Neural cell (in vitro differentiated cells): ENCODE measurements around the gene RAB27A. TPM values are rescaled to one million over a fixed set of nuclear protein-coding genes. Genes with fewer than 3 reads are reported as not detected.
"Not testable (repeated sequence)": the region's sequence is repeated elsewhere in the genome, so short reads cannot be mapped to it uniquely, and the experiment has no call there.

ENCODE experiments used
- H2AFZ ChIP-seq: fragments of 200-600, 300-800 bp; sonication (generic), shearing (Covaris generic); 2 replicates; pipeline ENCODE4 v1.6.0; 2014; ENCODE audit warnings: low read depth, mild to moderate bottlenecking, antibody characterized with exemption, low read length, moderate library complexity
- H3F3A ChIP-seq: fragments of 200-600 bp; shearing (Covaris generic); 2 replicates; pipeline ENCODE4 v1.6.1; 2016; ENCODE audit warnings: mild to moderate bottlenecking, moderate library complexity, mixed read lengths, antibody characterized with exemption, low read length; ENCODE audit not compliant: insufficient read depth, poor library complexity, severe bottlenecking
- H3K27ac ChIP-seq: fragments of 200-600, 300-800 bp; sonication (generic), shearing (Covaris generic); 2 replicates; pipeline ENCODE4 v1.5.1; 2014; ENCODE audit warnings: mild to moderate bottlenecking, low read length, moderate library complexity
- H3K27me3 ChIP-seq: fragments of 300-800, 200-600 bp; sonication (generic), shearing (Covaris generic); 2 replicates; pipeline ENCODE4 v1.6.0; 2014; ENCODE audit warnings: mild to moderate bottlenecking, low read depth, low read length, moderate library complexity; ENCODE audit not compliant: insufficient read depth
- H3K36me3 ChIP-seq: fragments of 300-800, 200-600 bp; sonication (generic), shearing (Covaris generic); 2 replicates; pipeline ENCODE4 v1.5.1; 2014; ENCODE audit warnings: mild to moderate bottlenecking, antibody characterized with exemption, low read length, moderate library complexity; ENCODE audit not compliant: insufficient read depth
- H3K4me2 ChIP-seq: fragments of 300-800, 200-600 bp; sonication (generic), shearing (Covaris generic); 2 replicates; pipeline ENCODE4 v1.6.0; 2014; ENCODE audit warnings: mild to moderate bottlenecking, low read length
- H3K4me3 ChIP-seq: fragments of 300-800, 200-600 bp; sonication (generic), shearing (Covaris generic); 2 replicates; pipeline ENCODE4 v1.5.1; 2014; ENCODE audit warnings: mild to moderate bottlenecking, low read length, moderate library complexity
- H3K79me2 ChIP-seq: fragments of 200-600 bp; shearing (Covaris generic); replicated peaks from 2 replicates; pipeline ENCODE4 v1.6.0; 2014; ENCODE audit warnings: mild to moderate bottlenecking, low read length, moderate library complexity; ENCODE audit not compliant: insufficient read depth
- H3K9ac ChIP-seq: fragments of 300-800, 200-600 bp; sonication (generic), shearing (Covaris generic); 2 replicates; pipeline ENCODE4 v1.6.1; 2016; ENCODE audit warnings: mild to moderate bottlenecking, low read length, mixed read lengths
- H3K9me2 ChIP-seq: fragments of 200-600 bp; shearing (Covaris generic); 2 replicates; pipeline ENCODE4 v1.6.1; 2016; ENCODE audit warnings: mild to moderate bottlenecking, low read length, mixed read lengths; ENCODE audit not compliant: insufficient read depth
- H3K9me3 ChIP-seq: fragments of 200-600, 300-800 bp; sonication (generic), shearing (Covaris generic); 2 replicates; pipeline ENCODE4 v1.6.1; 2016; ENCODE audit warnings: mild to moderate bottlenecking, mixed run types, low read length, moderate library complexity, mixed read lengths
- H4K20me1 ChIP-seq: fragments of 200-600 bp; shearing (Covaris generic); 2 replicates; pipeline ENCODE4 v1.6.1; 2016; ENCODE audit warnings: mild to moderate bottlenecking, mixed run types; ENCODE audit not compliant: insufficient read depth
- EP300 ChIP-seq: fragments of 450-650 bp; conservative IDR thresholded peaks from 2 replicates; pipeline ENCODE4 v1.6.1; 2014; ENCODE audit warnings: antibody characterized with exemption, mild to moderate bottlenecking, moderate library complexity; ENCODE audit not compliant: poor library complexity, severe bottlenecking
- EZH2 ChIP-seq: fragments of 200-600, 300-800 bp; shearing (Covaris generic), sonication (generic); IDR thresholded peaks from 2 replicates; pipeline ENCODE4 v1.6.1; 2014; ENCODE audit warnings: antibody characterized with exemption, low read length, borderline replicate concordance, mild to moderate bottlenecking; ENCODE audit not compliant: insufficient read depth, poor library complexity, severe bottlenecking
- MXI1 ChIP-seq: fragments of 450-650 bp; conservative IDR thresholded peaks from 2 replicates; pipeline ENCODE4 v1.6.1; 2014; ENCODE audit warnings: antibody characterized with exemption, mild to moderate bottlenecking; ENCODE audit not compliant: poor library complexity, severe bottlenecking
- POLR2AphosphoS5 ChIP-seq: IDR thresholded peaks from 2 replicates; pipeline ENCODE4 v1.6.1; 2012
- RAD21 ChIP-seq: fragments of 450-650 bp; conservative IDR thresholded peaks from 2 replicates; pipeline ENCODE4 v1.6.1; 2014; ENCODE audit warnings: antibody characterized with exemption, mild to moderate bottlenecking, moderate library complexity
- SMC3 ChIP-seq: fragments of 450-650 bp; conservative IDR thresholded peaks from 2 replicates; pipeline ENCODE4 v1.6.1; 2014; ENCODE audit warnings: antibody characterized with exemption, mild to moderate bottlenecking, moderate library complexity; ENCODE audit not compliant: poor library complexity
- TAF1 ChIP-seq: IDR thresholded peaks from 2 replicates; pipeline ENCODE4 v1.6.1; 2012; ENCODE audit warnings: low read depth
- polyA plus RNA-seq: library from polyadenylated mRNA; depleted of rRNA; stranded (reverse); fragments of >200 nt; gene quantifications from 2 replicates; pipeline ENCODE4 v1.2.3, GENCODE V29; 2014
- TF ChIP-seq, protein P1 (sequence below): IDR thresholded peaks from 2 replicates; pipeline ENCODE4 v1.6.1; 2012; ENCODE audit warnings: borderline replicate concordance
- TF ChIP-seq, protein P2 (sequence below): fragments of 450-650 bp; IDR thresholded peaks from 2 replicates; pipeline ENCODE4 v1.5.1; 2014; ENCODE audit warnings: antibody characterized with exemption, mild to moderate bottlenecking, moderate library complexity; ENCODE audit not compliant: poor library complexity, severe bottlenecking

RAB27A gene
- polyA plus RNA-seq, 1 donor from 2014 or later, result 3.7 TPM

DNA sequence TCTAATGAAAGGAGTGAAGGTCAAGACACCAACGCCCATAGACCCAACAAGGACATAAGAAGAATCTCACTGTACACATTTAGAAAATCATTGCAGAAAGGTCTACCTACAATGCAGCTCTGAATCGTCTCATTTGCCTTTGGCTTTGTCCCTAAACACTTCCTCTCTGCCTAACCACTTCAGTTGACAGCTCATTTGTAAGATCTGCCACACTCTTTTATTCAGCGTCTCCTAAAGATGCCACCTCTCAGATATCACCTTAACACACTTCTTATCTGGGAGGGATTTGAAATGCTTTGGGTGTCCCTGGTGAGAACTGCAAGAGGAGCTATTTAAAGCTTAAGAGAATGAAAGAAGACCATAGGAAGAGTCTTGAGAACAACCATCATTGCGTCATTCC lies 38.7 kb downstream of the RAB27A start:
- Histone ChIP-seq H2AFZ (no peak overlapping the region), H3K27me3 (no peaks in the 10 kb centered on the region), H3K9me3 (no peaks in the 10 kb centered on the region), H3K4me3 (no peak overlapping the region), H3K9ac (no peak overlapping the region), H3K79me2 (no peaks in the 10 kb centered on the region), H3K27ac (no peak overlapping the region), H3K36me3 (no peaks in the 10 kb centered on the region), H3K4me2 (no peak overlapping the region), H3K9me2 (no peaks in the 10 kb centered on the region), H4K20me1 (no peaks in the 10 kb centered on the region), H3F3A (no peaks in the 10 kb centered on the region)
- TF ChIP-seq RAD21 (no peak), TAF1 (no peak), EZH2 (no peak), SMC3 (no peak), EP300 (no peak), POLR2AphosphoS5 (no peak), MXI1 (no peak)
- TF ChIP-seq, protein P1, sequence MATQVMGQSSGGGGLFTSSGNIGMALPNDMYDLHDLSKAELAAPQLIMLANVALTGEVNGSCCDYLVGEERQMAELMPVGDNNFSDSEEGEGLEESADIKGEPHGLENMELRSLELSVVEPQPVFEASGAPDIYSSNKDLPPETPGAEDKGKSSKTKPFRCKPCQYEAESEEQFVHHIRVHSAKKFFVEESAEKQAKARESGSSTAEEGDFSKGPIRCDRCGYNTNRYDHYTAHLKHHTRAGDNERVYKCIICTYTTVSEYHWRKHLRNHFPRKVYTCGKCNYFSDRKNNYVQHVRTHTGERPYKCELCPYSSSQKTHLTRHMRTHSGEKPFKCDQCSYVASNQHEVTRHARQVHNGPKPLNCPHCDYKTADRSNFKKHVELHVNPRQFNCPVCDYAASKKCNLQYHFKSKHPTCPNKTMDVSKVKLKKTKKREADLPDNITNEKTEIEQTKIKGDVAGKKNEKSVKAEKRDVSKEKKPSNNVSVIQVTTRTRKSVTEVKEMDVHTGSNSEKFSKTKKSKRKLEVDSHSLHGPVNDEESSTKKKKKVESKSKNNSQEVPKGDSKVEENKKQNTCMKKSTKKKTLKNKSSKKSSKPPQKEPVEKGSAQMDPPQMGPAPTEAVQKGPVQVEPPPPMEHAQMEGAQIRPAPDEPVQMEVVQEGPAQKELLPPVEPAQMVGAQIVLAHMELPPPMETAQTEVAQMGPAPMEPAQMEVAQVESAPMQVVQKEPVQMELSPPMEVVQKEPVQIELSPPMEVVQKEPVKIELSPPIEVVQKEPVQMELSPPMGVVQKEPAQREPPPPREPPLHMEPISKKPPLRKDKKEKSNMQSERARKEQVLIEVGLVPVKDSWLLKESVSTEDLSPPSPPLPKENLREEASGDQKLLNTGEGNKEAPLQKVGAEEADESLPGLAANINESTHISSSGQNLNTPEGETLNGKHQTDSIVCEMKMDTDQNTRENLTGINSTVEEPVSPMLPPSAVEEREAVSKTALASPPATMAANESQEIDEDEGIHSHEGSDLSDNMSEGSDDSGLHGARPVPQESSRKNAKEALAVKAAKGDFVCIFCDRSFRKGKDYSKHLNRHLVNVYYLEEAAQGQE, result no peak
- TF ChIP-seq, protein P2, sequence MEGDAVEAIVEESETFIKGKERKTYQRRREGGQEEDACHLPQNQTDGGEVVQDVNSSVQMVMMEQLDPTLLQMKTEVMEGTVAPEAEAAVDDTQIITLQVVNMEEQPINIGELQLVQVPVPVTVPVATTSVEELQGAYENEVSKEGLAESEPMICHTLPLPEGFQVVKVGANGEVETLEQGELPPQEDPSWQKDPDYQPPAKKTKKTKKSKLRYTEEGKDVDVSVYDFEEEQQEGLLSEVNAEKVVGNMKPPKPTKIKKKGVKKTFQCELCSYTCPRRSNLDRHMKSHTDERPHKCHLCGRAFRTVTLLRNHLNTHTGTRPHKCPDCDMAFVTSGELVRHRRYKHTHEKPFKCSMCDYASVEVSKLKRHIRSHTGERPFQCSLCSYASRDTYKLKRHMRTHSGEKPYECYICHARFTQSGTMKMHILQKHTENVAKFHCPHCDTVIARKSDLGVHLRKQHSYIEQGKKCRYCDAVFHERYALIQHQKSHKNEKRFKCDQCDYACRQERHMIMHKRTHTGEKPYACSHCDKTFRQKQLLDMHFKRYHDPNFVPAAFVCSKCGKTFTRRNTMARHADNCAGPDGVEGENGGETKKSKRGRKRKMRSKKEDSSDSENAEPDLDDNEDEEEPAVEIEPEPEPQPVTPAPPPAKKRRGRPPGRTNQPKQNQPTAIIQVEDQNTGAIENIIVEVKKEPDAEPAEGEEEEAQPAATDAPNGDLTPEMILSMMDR, result no peak

DNA sequence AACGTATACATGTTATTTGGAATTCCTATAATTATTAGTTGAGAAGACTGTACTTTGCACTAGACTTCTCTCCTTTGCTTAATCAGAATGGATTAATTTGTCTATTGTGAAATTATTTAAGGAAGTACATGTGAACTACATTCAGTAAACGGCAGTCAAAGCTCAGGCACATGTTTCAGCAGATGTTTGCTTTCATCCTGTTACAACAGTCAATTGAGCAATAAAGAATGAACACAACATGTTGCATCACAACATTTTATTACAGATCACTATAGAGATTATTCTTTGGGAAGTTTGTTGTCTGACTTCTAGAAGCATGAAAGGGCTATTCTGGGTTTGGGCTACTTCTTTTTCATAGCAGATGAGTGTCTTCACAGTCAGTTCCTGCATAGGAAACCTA lies 39.2 kb downstream of the RAB27A start:
- H2AFZ ChIP-seq, result no peak overlapping the region
- H3K4me3 ChIP-seq, result no peak overlapping the region
- H3K9me3 ChIP-seq, result no peaks in the 10 kb centered on the region
- H3K27ac ChIP-seq, result no peak overlapping the region
- H3F3A ChIP-seq, result no peaks in the 10 kb centered on the region
- no peaks in the 10 kb centered on the region for H4K20me1 ChIP-seq
- H3K27me3 ChIP-seq, result no peaks in the 10 kb centered on the region
- H3K4me2 ChIP-seq, result no peak overlapping the region
- H3K36me3 ChIP-seq, result no peaks in the 10 kb centered on the region
- no peaks in the 10 kb centered on the region for H3K79me2 ChIP-seq
- H3K9ac ChIP-seq, result no peak overlapping the region
- no peaks in the 10 kb centered on the region for H3K9me2 ChIP-seq
- TF ChIP-seq RAD21 (no peak), SMC3 (no peak), EP300 (no peak), TAF1 (no peak), POLR2AphosphoS5 (no peak), MXI1 (no peak), EZH2 (no peak)
- TF ChIP-seq, protein P1, result no peak
- TF ChIP-seq, protein P2, result no peak

DNA sequence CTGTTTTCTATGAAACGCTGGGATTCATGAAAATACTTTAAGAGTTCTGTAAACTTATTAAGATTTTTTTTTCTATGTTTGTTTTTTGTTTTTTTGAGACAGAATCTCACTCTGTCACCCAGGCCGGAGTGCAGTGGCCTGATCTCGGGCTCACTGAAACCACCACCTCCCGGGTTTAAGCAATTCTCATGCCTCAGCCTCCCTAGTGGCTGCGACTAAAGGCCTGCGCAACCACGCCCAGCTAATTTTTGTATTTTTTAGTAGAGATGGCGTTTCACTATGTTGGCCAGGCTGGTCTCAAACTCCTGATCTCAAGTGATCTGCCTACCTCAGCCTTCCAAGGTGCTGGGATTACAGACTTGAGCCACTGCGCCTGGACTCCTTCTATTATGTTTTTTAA lies 39.7 kb downstream of the RAB27A start:
- H3K9me2 ChIP-seq, H3K4me3 ChIP-seq, H3K27ac ChIP-seq, H3K4me2 ChIP-seq, H3K79me2 ChIP-seq, H3F3A ChIP-seq, H3K36me3 ChIP-seq, H3K9me3 ChIP-seq, H3K27me3 ChIP-seq, H2AFZ ChIP-seq, H4K20me1 ChIP-seq, H3K9ac ChIP-seq: not testable (repeated sequence)
